ENCODE data around the gene TIGD7.

Gene TIGD7

GRCh38 chr16:3305109-3306068, at the start of gene TIGD7, which contains the start of gene ZNF75A:
Gene TIGD7 (minus strand): TSS chr16:3305430. CDS start chr16:3300614, 4,816 bp downstream.
Gene ZNF75A (plus strand): TSS chr16:3305497. CDS start chr16:3308429, 2,932 bp downstream.
- DNase-seq (ENCODE audit: low spot score) (peak; percentile 62), FAIRE-seq (no peak)

GRCh38 chr16:3349175-3349574, 43.9 kb upstream of the TIGD7 start:
- no peak for DNase-seq (ENCODE audit: low spot score)
- no peak for FAIRE-seq

- DNase-seq (ENCODE audit: low spot score) (no peak), FAIRE-seq (no peak)
These were observed 43.4 kb upstream of the TIGD7 start for GRCh38 chr16:3348547-3349167.

- DNase-seq (ENCODE audit: low spot score) = no peak
- FAIRE-seq = no peak
These were observed 42.4 kb upstream of the TIGD7 start for GRCh38 chr16:3347586-3347985.

- FAIRE-seq (no peak), DNase-seq (ENCODE audit: low spot score) (no peak)
These were observed 40.8 kb upstream of the TIGD7 start for GRCh38 chr16:3346041-3346440.

GRCh38 chr16:3328643-3329042, 23.4 kb upstream of the TIGD7 start:
- FAIRE-seq = no peak

GRCh38 chr16:3328104-3328503, 22.9 kb upstream of the TIGD7 start:
- no peak for FAIRE-seq
- DNase-seq (ENCODE audit: low spot score) = no peak

More at GRCh38 chr16:3328643-3329042, 23.4 kb upstream of the TIGD7 start:
- DNase-seq (ENCODE audit: low spot score) = no peak

- no peak for DNase-seq (ENCODE audit: low spot score)
- no peak for FAIRE-seq
These were observed 22.3 kb upstream of the TIGD7 start for GRCh38 chr16:3327514-3327913.

- DNase-seq (ENCODE audit: low spot score) (no peak), FAIRE-seq (no peak)
These were observed 16.6 kb upstream of the TIGD7 start for GRCh38 chr16:3321816-3322215.

- FAIRE-seq (no peak), DNase-seq (ENCODE audit: low spot score) (no peak)
These were observed 12.2 kb upstream of the TIGD7 start for GRCh38 chr16:3317315-3317999.

GRCh38 chr16:3311496-3311895, 6.3 kb upstream of the TIGD7 start:
- no peak for DNase-seq (ENCODE audit: low spot score)
- no peak for FAIRE-seq

GRCh38 chr16:3306078-3306477, 848 bp upstream of the TIGD7 start:
- no peak for FAIRE-seq

GRCh38 chr16:3304370-3304769, 860 bp downstream of the TIGD7 start:
- FAIRE-seq (no peak), DNase-seq (ENCODE audit: low spot score) (no peak)

More at GRCh38 chr16:3306078-3306477, 848 bp upstream of the TIGD7 start:
- no peak for DNase-seq (ENCODE audit: low spot score)

GRCh38 chr16:3295783-3296182, 9.4 kb downstream of the TIGD7 start:
- FAIRE-seq (no peak), DNase-seq (ENCODE audit: low spot score) (no peak)

GRCh38 chr16:3295209-3295608, 10.0 kb downstream of the TIGD7 start:
- DNase-seq (ENCODE audit: low spot score) (no peak), FAIRE-seq (no peak)

GRCh38 chr16:3292604-3293003, 12.6 kb downstream of the TIGD7 start:
- DNase-seq (ENCODE audit: low spot score) (no peak), FAIRE-seq (no peak)

GRCh38 chr16:3289998-3290673, 15.1 kb downstream of the TIGD7 start:
- DNase-seq (ENCODE audit: low spot score) = no peak
- FAIRE-seq = no peak

GRCh38 chr16:3285131-3285530, 20.1 kb downstream of the TIGD7 start:
- no peak for FAIRE-seq

GRCh38 chr16:3283543-3284447, 21.4 kb downstream of the TIGD7 start:
- FAIRE-seq = no peak
- DNase-seq (ENCODE audit: low spot score) = no peak

More at GRCh38 chr16:3285131-3285530, 20.1 kb downstream of the TIGD7 start:
- no peak for DNase-seq (ENCODE audit: low spot score)

All from RCC 7860 (cell line).